GM23338 (cell line): ENCODE measurements around the gene CEP350. TPM values are rescaled to one million over a fixed set of nuclear protein-coding genes. Genes with fewer than 3 reads are reported as not detected.

ENCODE experiments used
- ATAC-seq: fragments of 200-7000 bp; cut with Tn5 transposase; 3 replicates; pipeline ENCODE4 v1.9.1; 2020
- DNase-seq: peaks from one replicate; pipeline ENCODE4 v3.0.0-alpha.2; 2015; ENCODE audit warnings: low spot score
- H2AFZ ChIP-seq: fragments of 200-600 bp; sonication (generic); 2 replicates; pipeline ENCODE4 v1.8.0; 2016; ENCODE audit warnings: antibody characterized with exemption, mild to moderate bottlenecking, moderate library complexity
- H3F3A ChIP-seq: fragments of 200-600 bp; sonication (generic); replicated peaks from 2 replicates; pipeline ENCODE4 v1.8.0; 2017; ENCODE audit warnings: antibody characterized with exemption, mixed run types, low read depth
- H3K27ac ChIP-seq: fragments of 200-600 bp; sonication (generic); 2 replicates; pipeline ENCODE4 v1.6.1; 2016; ENCODE audit warnings: low read depth
- H3K27me3 ChIP-seq: fragments of 200-600 bp; sonication (generic); 2 replicates; pipeline ENCODE4 v1.8.0; 2016; ENCODE audit warnings: mild to moderate bottlenecking, mixed run types, moderate library complexity; ENCODE audit not compliant: insufficient read depth
- H3K36me3 ChIP-seq: fragments of 200-600 bp; sonication (generic); 2 replicates; pipeline ENCODE4 v1.8.0; 2016; ENCODE audit warnings: mild to moderate bottlenecking; ENCODE audit not compliant: insufficient read depth
- H3K4me1 ChIP-seq: fragments of 200-600 bp; sonication (generic); 2 replicates; pipeline ENCODE4 v1.8.0; 2016; ENCODE audit warnings: mild to moderate bottlenecking, moderate library complexity; ENCODE audit not compliant: insufficient read depth
- H3K4me2 ChIP-seq: fragments of 200-600 bp; sonication (generic); 2 replicates; pipeline ENCODE4 v1.7.1; 2017; ENCODE audit warnings: mixed run types
- H3K4me3 ChIP-seq: fragments of 200-600 bp; sonication (generic); 2 replicates; pipeline ENCODE4 v1.6.1; 2016; ENCODE audit warnings: mixed run types
- H3K79me2 ChIP-seq: fragments of 200-600 bp; sonication (generic); replicated peaks from 2 replicates; pipeline ENCODE4 v1.8.0; 2017; ENCODE audit warnings: mild to moderate bottlenecking; ENCODE audit not compliant: insufficient read depth
- H3K9me2 ChIP-seq: fragments of 200-600 bp; sonication (generic); 2 replicates; pipeline ENCODE4 v1.8.0; 2017; ENCODE audit not compliant: insufficient read depth
- H4K20me1 ChIP-seq: fragments of 200-600 bp; sonication (generic); replicated peaks from 2 replicates; pipeline ENCODE4 v1.8.0; 2017; ENCODE audit warnings: mild to moderate bottlenecking; ENCODE audit not compliant: insufficient read depth
- H3K27ac Mint-ChIP-seq: 2 replicates; pipeline ENCODE4 v1.8.0; 2020; ENCODE audit warnings: inconsistent platforms, mild to moderate bottlenecking, moderate library complexity, mixed read lengths
- H3K27me3 Mint-ChIP-seq: 3 replicates; pipeline ENCODE4 v1.8.0; 2022; ENCODE audit warnings: low read depth, mild to moderate bottlenecking, moderate library complexity, mixed read lengths, inconsistent platforms; ENCODE audit not compliant: insufficient read depth, poor library complexity
- H3K36me3 Mint-ChIP-seq: 3 replicates; pipeline ENCODE4 v1.8.0; 2021; ENCODE audit warnings: low read depth, mild to moderate bottlenecking, inconsistent platforms, moderate library complexity, mixed read lengths
- H3K4me1 Mint-ChIP-seq: 3 replicates; pipeline ENCODE4 v1.8.0; 2020; ENCODE audit warnings: mild to moderate bottlenecking, inconsistent platforms, mixed read lengths
- H3K4me3 Mint-ChIP-seq: 3 replicates; pipeline ENCODE4 v1.8.0; 2021; ENCODE audit warnings: moderate library complexity, mild to moderate bottlenecking, inconsistent platforms, mixed read lengths
- H3K9me3 Mint-ChIP-seq: 3 replicates; pipeline ENCODE4 v1.8.0; 2020; ENCODE audit warnings: moderate library complexity, mild to moderate bottlenecking, inconsistent platforms, mixed read lengths
- CREB1 ChIP-seq: fragments of 250-450 bp; sonication (Bioruptor Pico); IDR thresholded peaks from 2 replicates; pipeline ENCODE4 v1.5.0; 2020; ENCODE audit warnings: low read depth, mild to moderate bottlenecking, moderate library complexity
- CTCF ChIP-seq, 2 experiments: fragments of 200-600 bp in 1 of 2; sonication (generic) in 1 of 2; conservative IDR thresholded peaks; 2 replicates each; pipeline versions ENCODE4 v1.5.1 to v1.6.1; 2016 to 2017; ENCODE audit warnings: antibody characterized with exemption in 2 of 2, low read depth in 2 of 2, mild to moderate bottlenecking in 2 of 2, moderate library complexity in 1 of 2
- ETS1 ChIP-seq: IDR thresholded peaks from 2 replicates; pipeline ENCODE4 v1.6.1; 2016; ENCODE audit warnings: antibody characterized with exemption
- EZH2 ChIP-seq: fragments of 200-600 bp; sonication (generic); IDR thresholded peaks from one replicate; pipeline ENCODE4 v1.8.0; 2017; ENCODE audit warnings: antibody characterized with exemption, mild to moderate bottlenecking, low read depth; ENCODE audit not compliant: unreplicated experiment
- EZH2phosphoT487 ChIP-seq: fragments of 200-600 bp; sonication (generic); IDR thresholded peaks from one replicate; pipeline ENCODE4 v1.8.1; 2018; ENCODE audit warnings: antibody characterized with exemption; ENCODE audit not compliant: unreplicated experiment
- JUNB ChIP-seq: IDR thresholded peaks from one replicate; pipeline ENCODE4 v1.6.1; 2016; ENCODE audit warnings: antibody characterized with exemption; ENCODE audit not compliant: unreplicated experiment
- NANOG ChIP-seq: IDR thresholded peaks from 2 replicates; pipeline ENCODE4 v1.6.1; 2016; ENCODE audit warnings: antibody characterized with exemption, borderline replicate concordance
- POLR2AphosphoS5 ChIP-seq: IDR thresholded peaks from 2 replicates; pipeline ENCODE4 v1.6.1; 2016; ENCODE audit warnings: antibody characterized with exemption, low read depth
- REST ChIP-seq: IDR thresholded peaks from one replicate; pipeline ENCODE4 v1.6.1; 2018; ENCODE audit warnings: antibody characterized with exemption; ENCODE audit not compliant: unreplicated experiment
- STAT1 ChIP-seq: IDR thresholded peaks from one replicate; pipeline ENCODE4 v1.6.1; 2016; ENCODE audit warnings: antibody characterized with exemption; ENCODE audit not compliant: unreplicated experiment
- ZNF114 ChIP-seq: fragments of 250-450 bp; sonication (Bioruptor Pico); IDR thresholded peaks from 2 replicates; pipeline ENCODE4 v1.5.0; 2020; ENCODE audit warnings: mild to moderate bottlenecking, moderate library complexity
- ZNF331 ChIP-seq: fragments of 250-450 bp; sonication (Bioruptor Pico); IDR thresholded peaks from 2 replicates; pipeline ENCODE4 v1.5.0; 2020; ENCODE audit warnings: low read depth, mild to moderate bottlenecking, moderate library complexity
- polyA plus RNA-seq: library from polyadenylated mRNA; unstranded; fragments of >200 nt; fragmentation: Nextera tagmentation; extraction: Ambion mirVana; gene quantifications from 2 replicates; pipeline ENCODE4 v1.2.1, GENCODE V29; 2016
- total RNA-seq: library from RNA; depleted of rRNA; stranded (reverse); fragments of >200 nt; shearing (Covaris generic); gene quantifications from 2 replicates; pipeline ENCODE4 v1.2.3, GENCODE V29; 2014
- TF ChIP-seq, protein P1 (sequence below): fragments of 250-450 bp; sonication (Bioruptor Pico); IDR thresholded peaks from 2 replicates; pipeline ENCODE4 v1.5.0; 2020; ENCODE audit warnings: mild to moderate bottlenecking, moderate library complexity

CEP350 gene
- total and polyA plus RNA-seq, 2 experiments from 2014 or later = 23.4 to 36.8 TPM

DNA sequence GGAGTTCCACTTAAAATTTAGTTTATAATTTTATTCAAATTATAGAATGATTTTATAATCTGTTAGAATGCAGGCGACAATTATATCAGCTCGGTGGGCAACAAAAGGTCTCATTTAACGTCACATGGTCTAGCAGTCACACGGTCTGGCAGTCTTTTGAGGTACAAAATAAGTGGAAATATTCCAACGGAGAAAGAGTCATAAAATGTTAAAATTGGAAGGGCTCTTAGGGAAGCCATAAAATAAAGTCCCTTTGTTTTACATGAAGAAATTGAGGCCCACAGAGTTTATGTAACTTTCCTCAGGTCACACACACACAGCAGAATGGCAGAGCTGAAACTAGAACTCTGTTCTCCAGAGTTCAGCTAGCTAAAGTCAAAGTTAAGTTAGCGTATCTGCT lies 115.7 kb downstream of the CEP350 start:
- Histone ChIP-seq H4K20me1 (no peaks in the 10 kb centered on the region), H3K4me1 (no peaks in the 10 kb centered on the region), H3K27ac (no peak overlapping the region), H2AFZ (no peak overlapping the region), H3K4me2 (no peak overlapping the region), H3K36me3 (peaks cover 5% of the 10 kb centered on the region; the same call in 1 of the 2 replicates), H3K9me2 (no peaks in the 10 kb centered on the region), H3K27me3 (no peaks in the 10 kb centered on the region), H3K4me3 (no peak overlapping the region), H3K79me2 (no peaks in the 10 kb centered on the region), H3F3A (no peaks in the 10 kb centered on the region)
- Mint-ChIP-seq H3K9me3 (no peaks in the 10 kb centered on the region), H3K27ac (no peak overlapping the region), H3K4me3 (no peak overlapping the region), H3K27me3 (no peaks in the 10 kb centered on the region), H3K4me1 (no peaks in the 10 kb centered on the region), H3K36me3 (peaks cover 16% of the 10 kb centered on the region)
- ATAC-seq (no peak), DNase-seq (no peak)
- TF ChIP-seq EZH2phosphoT487 (no peak), REST (no peak), POLR2AphosphoS5 (no peak), ZNF331 (CRISPR knock-in tag) (no peak), STAT1 (no peak), ZNF114 (no peak), CREB1 (no peak), CTCF (conservative IDR thresholded peaks at IDR 0.05; ENCODE audit: low read depth in 2 of 2) (no peak), NANOG (no peak), JUNB (no peak), EZH2 (no peak), ETS1 (no peak)
- TF ChIP-seq, protein P1, sequence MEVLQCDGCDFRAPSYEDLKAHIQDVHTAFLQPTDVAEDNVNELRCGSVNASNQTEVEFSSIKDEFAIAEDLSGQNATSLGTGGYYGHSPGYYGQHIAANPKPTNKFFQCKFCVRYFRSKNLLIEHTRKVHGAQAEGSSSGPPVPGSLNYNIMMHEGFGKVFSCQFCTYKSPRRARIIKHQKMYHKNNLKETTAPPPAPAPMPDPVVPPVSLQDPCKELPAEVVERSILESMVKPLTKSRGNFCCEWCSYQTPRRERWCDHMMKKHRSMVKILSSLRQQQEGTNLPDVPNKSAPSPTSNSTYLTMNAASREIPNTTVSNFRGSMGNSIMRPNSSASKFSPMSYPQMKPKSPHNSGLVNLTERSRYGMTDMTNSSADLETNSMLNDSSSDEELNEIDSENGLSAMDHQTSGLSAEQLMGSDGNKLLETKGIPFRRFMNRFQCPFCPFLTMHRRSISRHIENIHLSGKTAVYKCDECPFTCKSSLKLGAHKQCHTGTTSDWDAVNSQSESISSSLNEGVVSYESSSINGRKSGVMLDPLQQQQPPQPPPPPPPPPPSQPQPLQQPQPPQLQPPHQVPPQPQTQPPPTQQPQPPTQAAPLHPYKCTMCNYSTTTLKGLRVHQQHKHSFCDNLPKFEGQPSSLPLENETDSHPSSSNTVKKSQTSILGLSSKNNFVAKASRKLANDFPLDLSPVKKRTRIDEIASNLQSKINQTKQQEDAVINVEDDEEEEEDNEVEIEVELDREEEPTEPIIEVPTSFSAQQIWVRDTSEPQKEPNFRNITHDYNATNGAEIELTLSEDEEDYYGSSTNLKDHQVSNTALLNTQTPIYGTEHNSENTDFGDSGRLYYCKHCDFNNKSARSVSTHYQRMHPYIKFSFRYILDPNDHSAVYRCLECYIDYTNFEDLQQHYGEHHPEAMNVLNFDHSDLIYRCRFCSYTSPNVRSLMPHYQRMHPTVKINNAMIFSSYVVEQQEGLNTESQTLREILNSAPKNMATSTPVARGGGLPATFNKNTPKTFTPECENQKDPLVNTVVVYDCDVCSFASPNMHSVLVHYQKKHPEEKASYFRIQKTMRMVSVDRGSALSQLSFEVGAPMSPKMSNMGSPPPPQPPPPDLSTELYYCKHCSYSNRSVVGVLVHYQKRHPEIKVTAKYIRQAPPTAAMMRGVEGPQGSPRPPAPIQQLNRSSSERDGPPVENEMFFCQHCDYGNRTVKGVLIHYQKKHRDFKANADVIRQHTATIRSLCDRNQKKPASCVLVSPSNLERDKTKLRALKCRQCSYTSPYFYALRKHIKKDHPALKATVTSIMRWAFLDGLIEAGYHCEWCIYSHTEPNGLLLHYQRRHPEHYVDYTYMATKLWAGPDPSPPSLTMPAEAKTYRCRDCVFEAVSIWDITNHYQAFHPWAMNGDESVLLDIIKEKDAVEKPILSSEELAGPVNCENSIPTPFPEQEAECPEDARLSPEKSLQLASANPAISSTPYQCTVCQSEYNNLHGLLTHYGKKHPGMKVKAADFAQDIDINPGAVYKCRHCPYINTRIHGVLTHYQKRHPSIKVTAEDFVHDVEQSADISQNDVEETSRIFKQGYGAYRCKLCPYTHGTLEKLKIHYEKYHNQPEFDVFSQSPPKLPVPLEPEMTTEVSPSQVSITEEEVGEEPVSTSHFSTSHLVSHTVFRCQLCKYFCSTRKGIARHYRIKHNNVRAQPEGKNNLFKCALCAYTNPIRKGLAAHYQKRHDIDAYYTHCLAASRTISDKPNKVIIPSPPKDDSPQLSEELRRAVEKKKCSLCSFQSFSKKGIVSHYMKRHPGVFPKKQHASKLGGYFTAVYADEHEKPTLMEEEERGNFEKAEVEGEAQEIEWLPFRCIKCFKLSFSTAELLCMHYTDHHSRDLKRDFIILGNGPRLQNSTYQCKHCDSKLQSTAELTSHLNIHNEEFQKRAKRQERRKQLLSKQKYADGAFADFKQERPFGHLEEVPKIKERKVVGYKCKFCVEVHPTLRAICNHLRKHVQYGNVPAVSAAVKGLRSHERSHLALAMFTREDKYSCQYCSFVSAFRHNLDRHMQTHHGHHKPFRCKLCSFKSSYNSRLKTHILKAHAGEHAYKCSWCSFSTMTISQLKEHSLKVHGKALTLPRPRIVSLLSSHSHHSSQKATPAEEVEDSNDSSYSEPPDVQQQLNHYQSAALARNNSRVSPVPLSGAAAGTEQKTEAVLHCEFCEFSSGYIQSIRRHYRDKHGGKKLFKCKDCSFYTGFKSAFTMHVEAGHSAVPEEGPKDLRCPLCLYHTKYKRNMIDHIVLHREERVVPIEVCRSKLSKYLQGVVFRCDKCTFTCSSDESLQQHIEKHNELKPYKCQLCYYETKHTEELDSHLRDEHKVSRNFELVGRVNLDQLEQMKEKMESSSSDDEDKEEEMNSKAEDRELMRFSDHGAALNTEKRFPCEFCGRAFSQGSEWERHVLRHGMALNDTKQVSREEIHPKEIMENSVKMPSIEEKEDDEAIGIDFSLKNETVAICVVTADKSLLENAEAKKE (CRISPR knock-in tag) = no peak
